KMS-11 (cell line): ENCODE data around the gene KRT75.

ENCODE experiments used
- H2AFZ ChIP-seq: fragments of 200-600 bp; sonication (generic); 2 replicates; pipeline ENCODE4 v1.6.1; 2016; ENCODE audit warnings: antibody characterized with exemption, mixed run types, low read depth
- H3K27ac ChIP-seq: fragments of 200-600 bp; sonication (generic); 2 replicates; pipeline ENCODE4 v1.6.1; 2016; ENCODE audit warnings: mild to moderate bottlenecking, mixed run types
- H3K27me3 ChIP-seq: fragments of 200-600 bp; sonication (generic); 2 replicates; pipeline ENCODE4 v1.6.1; 2017; ENCODE audit warnings: mild to moderate bottlenecking, low read depth, mixed run types, moderate library complexity; ENCODE audit not compliant: insufficient read depth
- H3K36me3 ChIP-seq: fragments of 200-600 bp; sonication (generic); 2 replicates; pipeline ENCODE4 v1.6.1; 2017; ENCODE audit warnings: mild to moderate bottlenecking, mixed run types; ENCODE audit not compliant: insufficient read depth
- H3K4me1 ChIP-seq: fragments of 200-600 bp; sonication (generic); 2 replicates; pipeline ENCODE4 v1.6.1; 2016; ENCODE audit warnings: mild to moderate bottlenecking, low read depth, mixed run types; ENCODE audit not compliant: poor library complexity, severe bottlenecking
- H3K4me2 ChIP-seq: fragments of 200-600 bp; sonication (generic); 2 replicates; pipeline ENCODE4 v1.7.0; 2016; ENCODE audit warnings: mild to moderate bottlenecking, mixed run types
- H3K4me3 ChIP-seq: fragments of 200-600 bp; sonication (generic); IDR thresholded peaks from 2 replicates; pipeline ENCODE4 v1.6.1; 2017; ENCODE audit warnings: low read depth, low read length, mixed read lengths; ENCODE audit not compliant: insufficient read depth
- H3K79me2 ChIP-seq: fragments of 200-600 bp; sonication (generic); 2 replicates; pipeline ENCODE4 v1.6.1; 2016; ENCODE audit warnings: low read depth, mixed run types; ENCODE audit not compliant: insufficient read depth
- H3K9ac ChIP-seq: fragments of 200-600 bp; sonication (generic); 2 replicates; pipeline ENCODE4 v1.6.1; 2016; ENCODE audit warnings: mild to moderate bottlenecking, mixed run types
- H4K20me1 ChIP-seq: fragments of 200-600 bp; sonication (generic); 2 replicates; pipeline ENCODE4 v1.6.1; 2016; ENCODE audit warnings: mild to moderate bottlenecking, mixed run types; ENCODE audit not compliant: insufficient read depth
- TF ChIP-seq, protein P1 (sequence below): fragments of 200-600 bp; sonication (generic); conservative IDR thresholded peaks from 2 replicates; pipeline ENCODE4 v1.6.1; 2017; ENCODE audit warnings: low read depth, mild to moderate bottlenecking, antibody characterized with exemption, low read length, moderate library complexity, mixed read lengths

The KRT75 gene

DNA sequence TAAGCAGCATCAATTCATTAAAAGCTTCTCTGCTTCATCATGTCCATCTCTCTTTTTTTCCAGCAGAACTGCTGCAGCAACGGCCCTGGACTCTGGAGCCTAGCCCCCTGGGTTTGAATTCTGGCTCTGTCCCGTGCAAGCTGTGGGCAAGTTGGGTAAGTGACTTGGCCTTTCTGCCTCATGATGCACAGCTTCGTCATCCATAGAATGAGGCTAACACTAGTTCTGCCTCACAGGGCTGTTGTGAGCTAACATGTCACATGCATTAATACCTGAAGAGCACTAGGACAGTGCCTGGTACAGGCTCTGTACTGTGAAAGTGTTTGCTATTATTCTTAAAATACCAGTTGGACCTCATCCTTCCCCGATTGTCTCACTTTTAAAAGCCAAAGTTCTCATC, 32.2 kb downstream of the KRT75 start:
- Histone ChIP-seq H2AFZ (no peak overlapping the region), H3K4me1 (no peaks in the 10 kb centered on the region), H3K4me3 (no peak overlapping the region), H3K27me3 (peaks cover 51% of the 10 kb centered on the region), H3K4me2 (no peak overlapping the region), H3K27ac (no peak overlapping the region), H4K20me1 (no peaks in the 10 kb centered on the region), H3K36me3 (no peaks in the 10 kb centered on the region), H3K79me2 (no peaks in the 10 kb centered on the region), H3K9ac (no peak overlapping the region)
- TF ChIP-seq, protein P1, sequence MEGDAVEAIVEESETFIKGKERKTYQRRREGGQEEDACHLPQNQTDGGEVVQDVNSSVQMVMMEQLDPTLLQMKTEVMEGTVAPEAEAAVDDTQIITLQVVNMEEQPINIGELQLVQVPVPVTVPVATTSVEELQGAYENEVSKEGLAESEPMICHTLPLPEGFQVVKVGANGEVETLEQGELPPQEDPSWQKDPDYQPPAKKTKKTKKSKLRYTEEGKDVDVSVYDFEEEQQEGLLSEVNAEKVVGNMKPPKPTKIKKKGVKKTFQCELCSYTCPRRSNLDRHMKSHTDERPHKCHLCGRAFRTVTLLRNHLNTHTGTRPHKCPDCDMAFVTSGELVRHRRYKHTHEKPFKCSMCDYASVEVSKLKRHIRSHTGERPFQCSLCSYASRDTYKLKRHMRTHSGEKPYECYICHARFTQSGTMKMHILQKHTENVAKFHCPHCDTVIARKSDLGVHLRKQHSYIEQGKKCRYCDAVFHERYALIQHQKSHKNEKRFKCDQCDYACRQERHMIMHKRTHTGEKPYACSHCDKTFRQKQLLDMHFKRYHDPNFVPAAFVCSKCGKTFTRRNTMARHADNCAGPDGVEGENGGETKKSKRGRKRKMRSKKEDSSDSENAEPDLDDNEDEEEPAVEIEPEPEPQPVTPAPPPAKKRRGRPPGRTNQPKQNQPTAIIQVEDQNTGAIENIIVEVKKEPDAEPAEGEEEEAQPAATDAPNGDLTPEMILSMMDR: no peak

GRCh38 chr12:52401526-52401925, 32.6 kb downstream of the KRT75 start:
- no peaks in the 10 kb centered on the region for H4K20me1 ChIP-seq
- peaks cover 52% of the 10 kb centered on the region for H3K27me3 ChIP-seq
- TF ChIP-seq, protein P1: no peak

GRCh38 chr12:52400906-52401305, 33.3 kb downstream of the KRT75 start:
- Histone ChIP-seq H3K27me3 (peaks cover 54% of the 10 kb centered on the region), H2AFZ (no peak overlapping the region), H3K36me3 (no peaks in the 10 kb centered on the region), H3K79me2 (no peaks in the 10 kb centered on the region), H3K27ac (no peak overlapping the region), H3K4me2 (no peak overlapping the region), H3K4me1 (no peaks in the 10 kb centered on the region), H3K4me3 (no peak overlapping the region), H4K20me1 (no peaks in the 10 kb centered on the region), H3K9ac (no peak overlapping the region)
- TF ChIP-seq, protein P1: no peak

More at GRCh38 chr12:52401526-52401925, 32.6 kb downstream of the KRT75 start:
- Histone ChIP-seq H3K4me3 (no peak overlapping the region), H3K36me3 (no peaks in the 10 kb centered on the region), H3K4me2 (no peak overlapping the region), H2AFZ (no peak overlapping the region), H3K9ac (no peak overlapping the region), H3K79me2 (no peaks in the 10 kb centered on the region), H3K27ac (no peak overlapping the region), H3K4me1 (no peaks in the 10 kb centered on the region)

GRCh38 chr12:52399756-52400155, 34.4 kb downstream of the KRT75 start:
- H2AFZ ChIP-seq: no peak overlapping the region
- H3K4me2 ChIP-seq: no peak overlapping the region
- H3K9ac ChIP-seq: no peak overlapping the region
- no peaks in the 10 kb centered on the region for H3K36me3 ChIP-seq
- H3K79me2 ChIP-seq: no peaks in the 10 kb centered on the region
- H3K4me1 ChIP-seq: no peaks in the 10 kb centered on the region
- TF ChIP-seq, protein P1: no peak
- H3K27ac ChIP-seq: no peak overlapping the region
- peaks cover 46% of the 10 kb centered on the region for H3K27me3 ChIP-seq
- H4K20me1 ChIP-seq: no peaks in the 10 kb centered on the region
- no peak overlapping the region for H3K4me3 ChIP-seq
